A673 (cell line): ENCODE measurements around the gene C4orf50. TPM values are rescaled to one million over a fixed set of nuclear protein-coding genes. Genes with fewer than 3 reads are reported as not detected.

Experiments used
- BruUV-seq: library from RNA; stranded (reverse); fragments of 400-500 nt; replicated peaks from 2 replicates; lab custom pipeline; 2021; lab: Mats Ljungman, UMichigan
- CTCF ChIA-PET: fragments of 300-600 bp; sonication (Branson Sonifier 250); formaldehyde crosslinking; loops from one replicate; lab custom pipeline; 2022; ENCODE audit warnings: antibody characterized with exemption; lab: Charles Lee
- POLR2A ChIA-PET: fragments of 300-600 bp; sonication (Branson Sonifier 250); formaldehyde crosslinking; loops from one replicate; lab custom pipeline; 2022; ENCODE audit warnings: antibody characterized with exemption; ENCODE audit not compliant: low non-redundant PET; lab: Charles Lee
- DNase-seq: peaks from one replicate; pipeline ENCODE4 v3.0.0-alpha.2; 2015; ENCODE audit warnings: low spot score
- H3K27ac ChIP-seq: fragments of 200-600 bp; sonication (generic); 2 replicates; pipeline ENCODE4 v1.5.1; 2016; ENCODE audit warnings: mixed run types, low read depth, mild to moderate bottlenecking, mixed read lengths, antibody characterized with exemption, low read length; ENCODE audit not compliant: poor library complexity, severe bottlenecking
- H3K27me3 ChIP-seq: fragments of 200-600 bp; sonication (generic); replicated peaks from 2 replicates; pipeline ENCODE4 v1.6.1; 2017; ENCODE audit warnings: mixed run types, low read depth, mild to moderate bottlenecking, mixed read lengths, antibody characterized with exemption, low read length; ENCODE audit not compliant: insufficient read depth, poor library complexity
- H3K36me3 ChIP-seq: fragments of 200-600 bp; sonication (generic); 2 replicates; pipeline ENCODE4 v1.6.1; 2016; ENCODE audit warnings: mixed run types, mild to moderate bottlenecking, mixed read lengths, antibody characterized with exemption, low read length; ENCODE audit not compliant: insufficient read depth, poor library complexity, severe bottlenecking
- H3K4me1 ChIP-seq: fragments of 200-600 bp; sonication (generic); 2 replicates; pipeline ENCODE4 v1.6.1; 2017; ENCODE audit warnings: mixed run types, mild to moderate bottlenecking, mixed read lengths, antibody characterized with exemption, low read length; ENCODE audit not compliant: insufficient read depth, poor library complexity, severe bottlenecking
- H3K4me3 ChIP-seq: fragments of 200-600 bp; sonication (generic); 2 replicates; pipeline ENCODE4 v1.5.1; 2016; ENCODE audit warnings: low read depth, mixed run types, mild to moderate bottlenecking, mixed read lengths, low read length; ENCODE audit not compliant: poor library complexity, severe bottlenecking
- H3K9me3 ChIP-seq: fragments of 200-600 bp; sonication (generic); 2 replicates; pipeline ENCODE4 v1.6.1; 2016; ENCODE audit warnings: mixed run types, low read depth, mild to moderate bottlenecking, mixed read lengths, antibody characterized with exemption, low read length; ENCODE audit not compliant: poor library complexity, severe bottlenecking
- EZH2 ChIP-seq: fragments of 200-600 bp; sonication (generic); IDR thresholded peaks from 2 replicates; pipeline ENCODE4 v1.6.1; 2017; ENCODE audit warnings: borderline replicate concordance, low read depth, mild to moderate bottlenecking, mixed read lengths, antibody characterized with exemption, low read length; ENCODE audit not compliant: poor library complexity, severe bottlenecking
- intact Hi-C: fragments of 100-400 bp; cut with micrococcal nuclease; formaldehyde crosslinking; loops from one replicate; pipeline ENCODE4 v1.10.0; 2022; ENCODE audit not compliant: unreplicated experiment
- total RNA-seq: library from RNA; stranded (reverse); gene quantifications from 2 replicates; pipeline ENCODE4 v1.2.3, GENCODE V29; 2021
- TF ChIP-seq, protein P1 (sequence below): fragments of 300-800, 200-600 bp; sonication (generic); conservative IDR thresholded peaks from 2 replicates; pipeline ENCODE4 v1.5.1; 2017; ENCODE audit warnings: low read depth, mild to moderate bottlenecking, antibody characterized with exemption, low read length, moderate library complexity, mixed read lengths

Gene C4orf50
- total RNA-seq, 1 experiment from 2014 or later, result not detected

- Histone ChIP-seq H3K36me3 (no peaks in the 10 kb centered on the region), H3K9me3 (no peaks in the 10 kb centered on the region), H3K4me1 (peaks cover 35% of the 10 kb centered on the region), H3K4me3 (peak overlapping the region; percentile 28), H3K27ac (no peak overlapping the region), H3K27me3 (peaks cover 16% of the 10 kb centered on the region)
- no peak for TF ChIP-seq EZH2
- TF ChIP-seq, protein P1, sequence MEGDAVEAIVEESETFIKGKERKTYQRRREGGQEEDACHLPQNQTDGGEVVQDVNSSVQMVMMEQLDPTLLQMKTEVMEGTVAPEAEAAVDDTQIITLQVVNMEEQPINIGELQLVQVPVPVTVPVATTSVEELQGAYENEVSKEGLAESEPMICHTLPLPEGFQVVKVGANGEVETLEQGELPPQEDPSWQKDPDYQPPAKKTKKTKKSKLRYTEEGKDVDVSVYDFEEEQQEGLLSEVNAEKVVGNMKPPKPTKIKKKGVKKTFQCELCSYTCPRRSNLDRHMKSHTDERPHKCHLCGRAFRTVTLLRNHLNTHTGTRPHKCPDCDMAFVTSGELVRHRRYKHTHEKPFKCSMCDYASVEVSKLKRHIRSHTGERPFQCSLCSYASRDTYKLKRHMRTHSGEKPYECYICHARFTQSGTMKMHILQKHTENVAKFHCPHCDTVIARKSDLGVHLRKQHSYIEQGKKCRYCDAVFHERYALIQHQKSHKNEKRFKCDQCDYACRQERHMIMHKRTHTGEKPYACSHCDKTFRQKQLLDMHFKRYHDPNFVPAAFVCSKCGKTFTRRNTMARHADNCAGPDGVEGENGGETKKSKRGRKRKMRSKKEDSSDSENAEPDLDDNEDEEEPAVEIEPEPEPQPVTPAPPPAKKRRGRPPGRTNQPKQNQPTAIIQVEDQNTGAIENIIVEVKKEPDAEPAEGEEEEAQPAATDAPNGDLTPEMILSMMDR, result no peak
- intact Hi-C loops, result loop anchor here (5.0 kb wide), 1 partner anchor 86 kb away; no protein-coding TSS in a partner anchor
- no peak for DNase-seq
- ChIA-PET POLR2A (interaction anchor here (0.6 kb wide), 1 partner anchor 12 kb away, joined by 4 read pairs; no protein-coding TSS in a partner anchor), CTCF (interaction anchor here (0.6 kb wide), 1 partner anchor 38 kb away, joined by 3 read pairs; no protein-coding TSS in a partner anchor)
- no TSS peak for BruUV-seq
Measured at GRCh38 chr4:5891563-5892322, 126.5 kb downstream of the C4orf50 start.

- intact Hi-C loops, result loop anchor here (5.0 kb wide), 1 partner anchor 87 kb away; no protein-coding TSS in a partner anchor
- CTCF ChIA-PET, result no interaction called here
- DNase-seq, result peak; percentile 89
- Histone ChIP-seq H3K4me3 (peak overlapping the region; percentile 39), H3K27me3 (peaks cover 16% of the 10 kb centered on the region), H3K36me3 (no peaks in the 10 kb centered on the region), H3K4me1 (peaks cover 40% of the 10 kb centered on the region), H3K9me3 (no peaks in the 10 kb centered on the region), H3K27ac (no peak overlapping the region)
- TF ChIP-seq, protein P1, result no peak
- TF ChIP-seq EZH2, result no peak
- BruUV-seq, result no TSS peak
- POLR2A ChIA-PET, result no interaction called here
Measured at GRCh38 chr4:5890063-5890727, 128.0 kb downstream of the C4orf50 start.

- peak overlapping the region; percentile 91 for H3K4me3 ChIP-seq
- DNase-seq, result no peak
- H3K27ac ChIP-seq, result no peak overlapping the region
- no peak for TF ChIP-seq EZH2
- TF ChIP-seq, protein P1, result no peak
- H3K4me1 ChIP-seq, result peaks cover 44% of the 10 kb centered on the region
- H3K9me3 ChIP-seq, result no peaks in the 10 kb centered on the region
- CTCF ChIA-PET, result no interaction called here
- H3K27me3 ChIP-seq, result peaks cover 16% of the 10 kb centered on the region
- POLR2A ChIA-PET, result no interaction called here
- intact Hi-C loops, result loop anchor here (5.0 kb wide), 1 partner anchor 67 kb away; no protein-coding TSS in a partner anchor
- BruUV-seq, result no TSS peak
- no peaks in the 10 kb centered on the region for H3K36me3 ChIP-seq
Measured at GRCh38 chr4:5889002-5889696, 129.1 kb downstream of the C4orf50 start.
